GM18505 (cell line): ENCODE results near the gene TEX53.

Experiments
- ATAC-seq: cut with Tn5 transposase; IDR thresholded peaks from one replicate; pipeline ENCODE4 v1.9.1; 2021; ENCODE audit not compliant: unreplicated experiment
- POLR2A ChIP-seq: IDR thresholded peaks from 4 replicates; pipeline ENCODE4 v1.6.1; 2011; ENCODE audit warnings: borderline replicate concordance; ENCODE audit not compliant: insufficient read depth, insufficient read length; ENCODE audit errors: extremely low read depth

The TEX53 gene

DNA sequence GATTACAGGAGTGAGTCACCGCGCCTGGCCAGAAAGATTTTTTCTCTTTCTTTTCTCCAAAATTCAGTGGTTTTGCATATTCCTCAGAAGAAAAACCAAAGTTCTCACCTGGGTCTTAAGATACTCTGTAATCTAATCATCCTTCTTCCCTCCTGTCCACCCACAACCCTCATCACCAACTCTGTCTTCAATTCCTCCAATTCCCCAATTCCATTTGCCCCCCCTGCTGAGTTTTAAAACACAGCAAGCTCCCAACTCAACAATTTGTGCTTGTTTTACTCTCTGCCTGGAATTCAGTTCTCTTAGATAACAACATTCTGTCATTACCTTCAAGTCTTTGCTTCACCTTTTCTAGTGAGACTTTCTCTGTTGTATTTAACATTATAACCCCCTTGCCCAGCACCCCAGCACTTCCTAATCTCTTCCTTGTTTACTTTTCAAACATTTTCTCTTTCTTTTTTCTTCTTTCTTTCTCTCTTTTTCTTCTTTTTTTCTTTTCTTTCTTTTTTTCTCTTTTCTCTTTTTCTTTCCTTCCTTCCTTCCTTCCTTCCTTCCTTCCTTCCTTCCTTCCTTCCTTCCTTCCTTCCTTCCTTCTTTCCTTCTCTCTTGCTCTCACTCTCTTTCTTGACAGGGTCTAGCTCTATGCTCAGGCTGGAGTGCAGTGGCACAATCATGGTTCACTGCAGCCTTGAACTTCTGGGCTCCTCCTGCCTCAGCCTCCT lies 16.6 kb upstream of the TEX53 start:
- TF ChIP-seq POLR2A: no peak
- ATAC-seq: no peak

DNA sequence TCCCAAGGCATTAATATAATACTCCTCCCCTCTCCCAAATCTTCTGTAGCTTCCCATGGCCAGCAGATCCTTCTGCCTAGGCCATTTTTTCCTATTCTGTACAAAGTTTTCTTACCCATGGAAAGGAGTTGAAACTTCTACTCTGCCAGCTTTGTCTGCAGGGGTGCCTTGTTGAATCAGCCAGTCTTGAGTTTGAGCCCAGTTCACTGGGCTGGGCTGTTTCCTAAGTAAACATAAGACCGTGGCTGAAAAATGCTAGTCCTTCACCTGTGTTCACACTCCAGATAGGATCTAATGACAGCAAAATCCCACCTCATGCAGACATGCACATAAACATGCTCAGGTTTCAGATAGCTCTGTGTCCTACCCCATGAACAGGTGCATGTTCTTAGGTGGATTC lies 14.0 kb upstream of the TEX53 start:
- no peak for TF ChIP-seq POLR2A
- no peak for ATAC-seq

DNA sequence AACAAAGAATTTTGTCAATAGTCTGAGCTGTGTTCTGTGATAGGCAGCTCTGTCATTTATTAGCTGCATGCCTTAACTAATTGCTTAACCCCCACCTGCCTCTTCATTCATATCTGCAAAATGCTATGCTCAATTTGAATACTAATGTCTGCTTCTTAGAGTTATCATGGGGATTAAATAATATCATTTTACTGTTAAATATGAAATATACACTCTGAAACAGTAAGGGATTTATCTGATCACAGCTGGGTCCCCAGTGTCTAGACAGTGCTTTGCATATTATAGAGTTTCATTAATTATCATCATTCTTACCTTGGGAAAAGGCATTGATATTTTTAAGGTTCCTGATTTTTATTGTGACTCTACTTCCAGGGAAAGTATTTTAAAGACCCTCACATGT lies 12.4 kb upstream of the TEX53 start:
- ATAC-seq: no peak
- no peak for TF ChIP-seq POLR2A

DNA sequence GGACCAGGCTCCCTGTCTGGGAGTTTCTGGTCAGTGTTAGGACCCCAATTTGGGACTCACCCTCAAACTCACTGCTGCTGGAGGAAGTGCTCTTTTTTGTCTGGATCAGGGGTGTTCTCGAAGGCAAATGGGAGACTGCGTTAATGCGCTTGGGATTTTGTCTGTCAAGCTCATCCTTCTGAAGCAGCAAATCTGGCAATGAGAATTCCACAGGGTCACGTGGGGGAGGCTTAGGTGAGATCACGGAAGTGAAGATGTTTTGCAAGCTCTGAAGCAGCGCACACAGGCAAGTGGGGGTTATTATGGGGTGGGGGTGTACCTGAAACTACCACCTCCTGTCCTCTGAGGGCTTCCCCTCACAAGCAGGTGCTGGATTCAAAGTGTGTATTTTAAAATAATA lies 10.5 kb upstream of the TEX53 start:
- no peak for ATAC-seq
- no peak for TF ChIP-seq POLR2A

DNA sequence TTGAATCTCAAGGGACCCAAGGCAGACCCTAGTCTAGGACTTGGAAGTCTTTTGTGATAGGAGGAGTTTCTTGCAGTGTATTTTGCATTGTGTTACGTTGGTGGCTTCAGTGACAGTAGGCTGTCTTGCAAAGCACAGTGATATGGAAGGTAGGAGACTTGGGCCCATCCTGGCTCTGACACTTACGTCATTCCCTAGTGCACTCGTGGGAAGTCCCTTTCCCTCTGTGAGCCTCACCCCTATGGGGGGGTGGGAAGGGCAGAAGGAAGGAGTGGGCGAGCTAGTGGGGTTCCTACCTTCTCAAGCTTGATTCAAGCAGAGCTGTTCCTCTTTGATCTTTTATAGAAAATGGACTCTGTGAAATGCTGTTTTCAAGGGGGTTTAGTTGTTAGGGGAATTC lies 9.2 kb upstream of the TEX53 start:
- no peak for TF ChIP-seq POLR2A
- no peak for ATAC-seq

DNA sequence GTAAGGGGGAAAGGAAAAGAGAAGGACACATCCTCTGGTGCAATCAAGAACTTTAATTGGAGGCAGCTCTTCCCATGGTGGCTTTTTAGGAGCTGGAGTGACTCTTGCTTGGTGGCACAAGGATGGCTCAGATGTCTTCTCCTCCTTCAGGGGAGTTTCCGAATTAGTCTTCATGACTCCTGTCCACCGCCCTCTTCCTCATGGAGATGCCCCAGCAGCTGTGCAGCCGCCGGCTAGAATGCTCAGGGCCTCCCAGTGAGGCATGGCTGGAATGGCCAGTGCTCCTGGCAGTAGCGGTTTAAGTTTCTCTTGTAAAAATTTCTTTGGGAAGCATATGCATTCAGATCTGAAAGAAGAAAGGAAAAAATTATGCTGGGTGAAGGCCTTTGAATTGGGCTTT lies 8.8 kb upstream of the TEX53 start:
- ATAC-seq: no peak
- TF ChIP-seq POLR2A: no peak

DNA sequence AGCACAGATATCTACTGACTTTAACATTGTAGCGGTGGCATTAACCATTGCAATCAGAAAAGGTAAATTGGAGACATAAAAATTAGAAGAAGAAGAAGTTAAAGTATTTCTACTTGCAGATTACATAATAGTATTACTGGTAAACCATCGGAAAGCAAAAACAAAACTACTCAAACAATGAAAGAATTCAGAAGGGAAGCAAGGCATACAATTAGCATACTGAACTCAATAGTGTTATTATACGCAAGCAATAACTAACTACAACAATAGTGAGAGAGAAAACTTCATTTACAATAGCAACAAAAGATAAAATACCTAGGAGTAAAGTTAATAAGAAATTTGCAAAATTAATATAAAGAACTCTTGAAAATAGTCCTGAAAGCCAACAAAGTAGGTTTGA lies 6.6 kb upstream of the TEX53 start:
- TF ChIP-seq POLR2A: no peak
- no peak for ATAC-seq

DNA sequence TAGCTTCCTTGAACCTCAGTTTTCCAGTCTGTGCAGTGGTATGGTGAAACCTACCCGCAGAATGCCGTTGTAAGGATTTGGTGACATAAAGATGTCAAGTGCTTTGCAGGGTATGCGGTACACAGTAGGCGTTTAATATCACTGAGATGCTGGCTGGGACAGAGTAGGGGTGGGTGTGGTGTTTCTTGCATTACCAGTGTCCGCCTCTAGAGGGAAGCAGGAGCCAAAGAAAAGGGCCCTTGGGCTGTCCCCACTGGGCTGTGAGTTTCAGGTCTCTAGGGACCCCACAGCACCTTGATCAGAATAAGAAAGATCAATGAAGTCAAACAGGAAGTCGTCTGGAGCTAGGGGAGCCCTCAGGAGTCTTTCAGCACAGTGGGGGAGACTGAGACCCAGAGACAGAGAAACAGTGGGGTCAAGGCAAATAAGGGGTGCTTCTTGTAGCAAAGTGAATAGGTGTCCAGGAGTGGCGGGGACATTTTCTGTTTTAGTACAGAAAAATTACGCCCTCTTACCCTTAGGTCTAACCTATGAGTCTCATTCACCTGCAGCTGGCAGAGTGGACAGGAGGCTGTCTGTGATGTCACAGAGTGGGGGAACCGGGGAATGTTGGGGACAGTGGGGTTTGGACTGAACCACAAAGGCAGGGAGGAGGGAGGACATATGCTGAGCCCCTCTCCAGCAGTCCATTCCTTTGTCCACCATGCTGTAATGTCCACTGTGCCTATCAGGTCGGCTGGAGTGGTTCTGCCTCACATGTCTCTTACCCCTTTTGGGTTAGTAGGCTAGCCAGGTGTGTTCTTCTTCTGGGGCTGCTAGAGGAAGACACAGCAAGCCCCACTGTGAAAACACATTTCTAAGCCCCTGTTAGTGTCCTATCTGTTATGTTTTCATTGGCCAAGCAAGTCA lies 4.7 kb upstream of the TEX53 start:
- no peak for TF ChIP-seq POLR2A
- no peak for ATAC-seq

DNA sequence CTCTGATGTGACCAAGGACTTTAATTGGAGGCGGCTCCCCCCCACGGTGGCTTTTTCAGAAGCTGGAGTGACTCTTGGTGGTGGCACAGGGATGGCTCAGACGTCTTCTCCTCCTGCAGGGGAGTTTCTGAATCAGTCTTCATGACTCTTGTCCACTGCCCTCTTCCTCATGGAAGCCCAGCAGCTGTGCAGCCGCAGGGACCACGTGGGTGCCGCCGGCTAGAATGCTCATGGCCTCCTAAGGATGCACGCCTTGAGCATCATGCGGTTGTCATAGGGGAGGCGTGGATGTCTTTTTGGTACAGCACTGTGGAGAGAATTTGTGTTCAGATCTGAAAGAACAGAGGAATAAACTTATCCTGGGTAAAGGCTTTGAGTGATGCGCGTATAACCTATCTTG lies 1.3 kb downstream of the TEX53 start:
- no peak for ATAC-seq
- TF ChIP-seq POLR2A: no peak

DNA sequence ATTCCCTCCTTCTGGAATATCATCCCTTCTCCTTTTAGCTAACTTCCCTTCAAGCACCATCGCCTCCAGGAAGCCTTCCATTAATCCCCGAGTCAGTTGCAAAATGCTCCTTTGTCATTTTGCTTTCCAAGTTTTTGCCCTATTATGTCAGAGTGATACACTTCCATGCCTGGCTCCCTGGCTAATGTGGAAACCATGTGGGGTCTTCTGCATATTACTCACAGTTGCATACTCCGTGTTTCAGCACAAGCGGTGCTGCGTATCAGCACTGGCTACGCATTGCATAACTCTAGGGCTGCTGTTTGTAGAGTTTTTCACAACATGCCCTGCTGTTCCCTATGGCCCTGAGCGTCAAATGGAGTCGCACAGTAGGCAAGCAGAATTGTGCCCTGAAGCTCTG lies 1.9 kb downstream of the TEX53 start:
- no peak for TF ChIP-seq POLR2A
- ATAC-seq: no peak

DNA sequence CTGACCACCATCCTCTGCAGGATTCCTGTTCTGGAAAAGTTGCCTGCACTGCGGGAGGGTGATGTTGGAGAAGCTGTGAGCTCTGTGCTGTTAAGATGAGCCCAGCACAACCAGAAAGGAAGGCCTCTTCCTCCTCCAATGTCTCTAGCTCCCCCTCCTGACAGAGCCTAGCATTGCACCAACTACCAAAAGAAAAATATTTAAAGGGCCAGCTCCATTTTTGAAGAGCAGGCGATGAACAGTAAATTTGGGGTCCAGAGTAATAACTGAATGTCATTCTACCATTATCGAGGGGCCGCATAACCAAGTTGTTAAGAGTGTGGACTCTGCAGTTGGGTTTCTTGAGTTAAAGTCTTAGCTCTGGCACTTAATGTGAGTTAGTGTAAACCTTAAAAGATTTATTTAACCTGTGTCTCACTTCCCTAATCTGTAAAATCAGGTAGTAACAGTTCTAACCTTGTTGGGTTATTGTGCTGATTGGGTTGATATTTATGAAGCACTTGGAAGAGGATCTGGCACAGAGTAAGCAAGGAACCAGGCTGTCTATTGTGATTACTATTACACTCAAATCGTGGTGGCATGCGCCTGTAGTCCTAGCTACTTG lies 3.9 kb downstream of the TEX53 start:
- no peak for ATAC-seq
- no peak for TF ChIP-seq POLR2A

DNA sequence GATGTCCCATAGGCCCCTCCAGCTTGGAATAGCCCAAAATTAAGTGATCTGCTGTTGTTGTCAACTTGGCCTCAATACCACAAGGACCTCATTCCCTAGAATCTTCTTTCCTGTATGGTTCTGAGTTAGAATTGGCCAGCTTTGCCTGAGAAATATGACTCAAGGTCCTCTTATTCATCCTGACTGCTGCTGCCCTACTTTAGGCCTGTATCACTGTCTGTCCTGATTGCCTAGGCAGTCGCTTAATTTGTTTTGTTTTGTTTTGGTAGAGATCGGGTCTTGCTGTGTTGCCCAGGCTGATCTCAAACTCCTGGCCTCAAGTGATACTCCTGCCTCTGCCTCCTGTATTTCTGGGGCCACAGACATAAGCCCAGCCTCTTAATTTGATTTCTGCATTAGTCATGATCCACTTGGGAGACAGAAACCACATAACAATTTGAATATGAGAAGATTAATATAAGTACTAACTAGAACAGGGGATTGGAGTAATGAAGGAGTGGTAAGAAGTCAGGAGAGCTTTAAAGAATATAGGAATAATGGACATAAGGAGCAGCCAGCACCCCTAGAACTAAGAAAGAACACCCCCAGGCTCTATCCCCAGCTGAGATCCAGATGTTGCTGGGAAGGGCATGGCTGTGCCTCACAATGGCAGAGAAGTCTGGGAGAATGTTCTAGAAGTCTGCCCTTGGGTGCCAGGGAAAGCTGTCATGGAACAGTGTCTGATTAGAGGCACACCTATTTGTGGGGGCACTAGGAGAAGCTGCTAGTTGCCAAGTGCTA lies 4.6 kb downstream of the TEX53 start:
- no peak for TF ChIP-seq POLR2A
- no peak for ATAC-seq

DNA sequence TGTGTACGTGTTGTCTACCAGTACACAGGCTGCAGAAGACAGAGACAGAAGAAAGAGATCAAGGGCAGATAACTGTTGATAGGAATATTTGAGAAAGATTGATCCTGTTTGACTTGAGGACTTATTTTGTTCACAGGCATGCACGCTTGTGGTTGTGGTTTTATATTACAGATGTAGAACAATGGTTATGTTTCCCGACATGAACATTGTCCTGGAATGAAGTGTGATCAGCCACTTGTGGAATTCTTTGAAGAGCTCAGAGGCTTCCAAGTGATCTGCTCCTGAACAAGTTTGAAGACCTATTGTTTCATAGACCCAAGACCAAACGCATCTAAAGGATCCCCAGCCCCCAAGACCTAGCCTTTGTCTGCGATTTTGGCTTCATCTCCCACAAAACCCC lies 13.7 kb downstream of the TEX53 start:
- ATAC-seq: no peak

More for the DNA sequence above, 13.7 kb downstream of the TEX53 start:
- TF ChIP-seq POLR2A: no peak
